Liver (tissue), 9 donors: ENCODE data around the gene ZNF790. TPM values are rescaled to one million over a fixed set of nuclear protein-coding genes. Genes with fewer than 3 reads are reported as not detected.
A peak's percentile ranks its signal among the peaks of the same experiment; 100 is the strongest.

Source experiments
- DNase-seq: peaks from one replicate; pipeline ENCODE4 v3.0.0-alpha.2; 2017; ENCODE audit warnings: low spot score
- H3K27ac ChIP-seq, 2 donors: one replicate each; pipeline ENCODE4 v1.7.0; 2013; ENCODE audit warnings: inconsistent platforms in 2 of 2, low read length in 2 of 2, control low read depth in 1 of 2, low read depth in 1 of 2, mild to moderate bottlenecking in 1 of 2
- H3K27me3 ChIP-seq, 4 donors: one replicate each; pipeline versions ENCODE4 v1.6.1 to v1.7.0; 2013; ENCODE audit warnings: low read length in 3 of 4, inconsistent platforms in 1 of 4, mild to moderate bottlenecking in 1 of 4, moderate library complexity in 1 of 4; ENCODE audit not compliant: control insufficient read depth in 4 of 4, insufficient read depth in 4 of 4
- H3K36me3 ChIP-seq, 4 donors: one replicate each; pipeline versions ENCODE4 v1.6.1 to v1.7.0; 2013; ENCODE audit warnings: low read length in 3 of 4, mild to moderate bottlenecking in 3 of 4, low read depth in 1 of 4, moderate library complexity in 1 of 4; ENCODE audit not compliant: control insufficient read depth in 4 of 4, insufficient read depth in 3 of 4
- H3K4me1 ChIP-seq, 4 donors: one replicate each; pipeline versions ENCODE4 v1.6.1 to v1.7.0; 2013; ENCODE audit warnings: low read length in 3 of 4, mild to moderate bottlenecking in 3 of 4, moderate library complexity in 1 of 4; ENCODE audit not compliant: control insufficient read depth in 4 of 4, insufficient read depth in 4 of 4
- H3K4me3 ChIP-seq, 3 donors: one replicate each; pipeline versions ENCODE4 v1.6.1 to v1.7.0; 2013; ENCODE audit warnings: low read length in 3 of 3, control low read depth in 1 of 3, low read depth in 1 of 3, mild to moderate bottlenecking in 1 of 3
- H3K9ac ChIP-seq, 2 donors: one replicate each; pipeline ENCODE4 v1.7.0; 2013; ENCODE audit warnings: low read length in 2 of 2, mild to moderate bottlenecking in 2 of 2, moderate library complexity in 2 of 2, control low read depth in 1 of 2, low read depth in 1 of 2
- H3K9me3 ChIP-seq, 4 donors: one replicate each; pipeline versions ENCODE4 v1.6.1 to v1.7.0; 2013; ENCODE audit warnings: low read length in 3 of 4; ENCODE audit not compliant: control insufficient read depth in 4 of 4
- EGR1 ChIP-seq, 2 donors: IDR thresholded peaks; 2 replicates each; pipeline ENCODE4 v1.6.1; 2016 to 2018; ENCODE audit warnings: antibody characterized with exemption in 2 of 2, low read depth in 2 of 2
- FOXA2 ChIP-seq: IDR thresholded peaks from 2 replicates; pipeline ENCODE4 v1.6.1; 2016; ENCODE audit warnings: antibody characterized with exemption
- GABPA ChIP-seq, 2 donors: IDR thresholded peaks in 1 of 2; conservative IDR thresholded peaks in 1 of 2; 2 replicates each; pipeline ENCODE4 v1.6.1; 2016; ENCODE audit warnings: antibody characterized with exemption in 2 of 2, mild to moderate bottlenecking in 1 of 2, moderate library complexity in 1 of 2
- HNF4A ChIP-seq, 2 donors: conservative IDR thresholded peaks; 2 replicates each; pipeline ENCODE4 v1.6.1; 2016; ENCODE audit warnings: antibody characterized with exemption in 2 of 2, mild to moderate bottlenecking in 2 of 2
- HNF4G ChIP-seq: IDR thresholded peaks from 2 replicates; pipeline ENCODE4 v1.6.1; 2016; ENCODE audit warnings: antibody characterized with exemption
- JUND ChIP-seq, 2 donors: IDR thresholded peaks; 2 replicates each; pipeline ENCODE4 v1.6.1; 2016; ENCODE audit warnings: antibody characterized with exemption in 2 of 2
- NR2F2 ChIP-seq: IDR thresholded peaks from 2 replicates; pipeline ENCODE4 v1.6.1; 2016; ENCODE audit warnings: antibody characterized with exemption
- RAD21 ChIP-seq, 2 donors: IDR thresholded peaks; 2 replicates each; pipeline ENCODE4 v1.6.1; 2016; ENCODE audit warnings: antibody characterized with exemption in 2 of 2, mild to moderate bottlenecking in 2 of 2
- RXRA ChIP-seq, 2 donors: IDR thresholded peaks; 2 replicates each; pipeline ENCODE4 v1.6.1; 2017 to 2018; ENCODE audit warnings: antibody characterized with exemption in 2 of 2, mild to moderate bottlenecking in 1 of 2
- SP1 ChIP-seq: IDR thresholded peaks from 2 replicates; pipeline ENCODE4 v1.6.1; 2018; ENCODE audit warnings: antibody characterized with exemption, mild to moderate bottlenecking
- TAF1 ChIP-seq: conservative IDR thresholded peaks from 2 replicates; pipeline ENCODE4 v1.6.1; 2016; ENCODE audit warnings: antibody characterized with exemption, mild to moderate bottlenecking
- YY1 ChIP-seq: IDR thresholded peaks from 2 replicates; pipeline ENCODE4 v1.6.1; 2016; ENCODE audit warnings: antibody characterized with exemption, mild to moderate bottlenecking
- WGBS: extraction: QIAGEN DNeasy Blood & Tissue Kit; methylation state at CpG from one replicate; pipeline ENCODE4 v1.1.7; 2013; 5-methylcytosine and 5-hydroxymethylcytosine counted together
- polyA plus RNA-seq, 2 donors: library from polyadenylated mRNA; stranded (reverse) in 1 of 2; unstranded in 1 of 2; fragments of 200-250 nt in 1 of 2; fragments of >200 nt in 1 of 2; fragmentation: Nextera tagmentation in 1 of 2; extraction: Ambion mirVana in 1 of 2; gene quantifications; one replicate each; pipeline versions ENCODE4 v1.2.1 to v1.2.3, GENCODE V29; 2013 to 2015
- total RNA-seq, 2 donors: library from RNA; depleted of rRNA; stranded (reverse); fragments of >200 nt; gene quantifications; one replicate each; pipeline ENCODE4 v1.2.3, GENCODE V29; 2014
- TF ChIP-seq, protein P1 (sequence below): IDR thresholded peaks from 2 replicates; pipeline ENCODE4 v1.6.1; 2016; ENCODE audit warnings: antibody characterized with exemption
- TF ChIP-seq, protein P2 (sequence below): IDR thresholded peaks from 2 replicates; pipeline ENCODE4 v1.6.1; 2016; ENCODE audit warnings: antibody characterized with exemption
- TF ChIP-seq, protein P3 (sequence below): fragments of 150-350 bp; IDR thresholded peaks from 2 replicates; pipeline ENCODE4 v1.5.1; 2017; ENCODE audit warnings: improper control_type of control experiment, low read depth, low read length; ENCODE audit not compliant: missing input control
- TF ChIP-seq, protein P4 (sequence below): IDR thresholded peaks from 2 replicates; pipeline ENCODE4 v1.6.1; 2016; ENCODE audit warnings: antibody characterized with exemption
- TF ChIP-seq, protein P5 (sequence below): IDR thresholded peaks from 2 replicates; pipeline ENCODE4 v1.6.1; 2016; ENCODE audit warnings: antibody characterized with exemption, mild to moderate bottlenecking
- donor health status: healthy.
- donor health status: healthy.
- donor health status: healthy.
- donor health status: healthy.
- donor health status: healthy.

The ZNF790 gene
- total and polyA plus RNA-seq, 4 donors, result 2.8 to 5.5 (median 4.2) TPM

DNA sequence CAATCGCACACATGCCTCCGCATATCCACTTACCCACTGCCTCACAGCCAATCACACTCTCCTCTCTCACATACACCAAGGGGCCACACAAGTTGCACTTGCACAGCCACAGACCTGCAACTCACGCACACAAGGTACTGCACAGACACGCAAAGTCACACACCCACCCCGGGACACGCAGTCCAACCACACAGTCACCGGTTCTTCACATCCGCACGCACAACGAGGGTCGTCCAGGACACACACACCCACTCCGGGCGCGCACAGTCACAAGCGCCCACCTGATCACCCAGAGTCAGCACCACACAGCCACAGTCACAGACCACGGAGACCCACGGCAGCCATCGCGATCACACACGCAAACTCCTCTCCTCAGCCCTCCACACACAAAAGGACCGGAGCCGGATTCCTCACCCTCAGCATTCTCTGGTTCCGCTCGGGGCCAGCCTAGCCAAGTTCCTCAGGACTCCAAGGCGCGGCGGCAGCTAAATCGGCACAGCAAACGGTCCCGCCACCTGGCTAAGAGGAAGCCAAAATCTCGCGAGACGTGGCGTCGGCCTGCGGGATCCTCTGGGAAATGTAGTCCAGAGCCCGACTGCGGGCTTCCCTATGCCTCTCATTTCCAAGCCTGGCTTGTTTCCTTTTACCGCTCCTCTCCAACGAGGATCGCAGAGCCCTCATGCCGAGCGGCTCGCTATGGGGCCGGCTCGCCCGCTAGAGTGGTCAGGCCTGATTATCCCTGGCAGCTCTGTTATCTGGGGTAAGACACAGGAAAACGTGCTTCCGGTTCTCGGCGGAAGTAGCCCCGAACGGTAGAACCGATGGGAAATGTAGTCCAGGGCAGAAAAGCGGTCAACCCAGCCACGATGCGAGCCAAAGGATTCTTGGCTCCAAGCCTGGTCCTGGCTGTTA, 65.6 kb downstream of the ZNF790 start, which contains the start of gene ZNF850:
ZNF850 (minus strand) TSS at position 497 of the 912 bp plus-strand sequence. CDS start 10,201 bp downstream, outside the sequence.
- Histone ChIP-seq H3K27me3 (no peaks in the 10 kb centered on the region), H3K9me3 (peaks cover 11 to 51% (median 26%) of the 10 kb centered on the region in 4 donors), H3K27ac (peak within 1 kb of the TSS; percentile 94 to 95), H3K4me3 (peak within 1 kb of the TSS; percentile 68 to 93 (median 91)), H3K9ac (peak within 1 kb of the TSS; percentile 78 to 81), H3K4me1 (peaks cover 0 to 21% (median 12%) of the 10 kb centered on the region in 4 donors), H3K36me3 (peaks cover 0 to 1% (median 0%) of the 10 kb centered on the region in 4 donors)
- under 1% methylated on average over 57 of the region's 57 CpGs for WGBS
- no peak for TF ChIP-seq NR2F2
- TF ChIP-seq, protein P1, sequence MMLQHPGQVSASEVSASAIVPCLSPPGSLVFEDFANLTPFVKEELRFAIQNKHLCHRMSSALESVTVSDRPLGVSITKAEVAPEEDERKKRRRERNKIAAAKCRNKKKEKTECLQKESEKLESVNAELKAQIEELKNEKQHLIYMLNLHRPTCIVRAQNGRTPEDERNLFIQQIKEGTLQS, result no peak
- TF ChIP-seq FOXA2, result no peak
- TF ChIP-seq, protein P2, sequence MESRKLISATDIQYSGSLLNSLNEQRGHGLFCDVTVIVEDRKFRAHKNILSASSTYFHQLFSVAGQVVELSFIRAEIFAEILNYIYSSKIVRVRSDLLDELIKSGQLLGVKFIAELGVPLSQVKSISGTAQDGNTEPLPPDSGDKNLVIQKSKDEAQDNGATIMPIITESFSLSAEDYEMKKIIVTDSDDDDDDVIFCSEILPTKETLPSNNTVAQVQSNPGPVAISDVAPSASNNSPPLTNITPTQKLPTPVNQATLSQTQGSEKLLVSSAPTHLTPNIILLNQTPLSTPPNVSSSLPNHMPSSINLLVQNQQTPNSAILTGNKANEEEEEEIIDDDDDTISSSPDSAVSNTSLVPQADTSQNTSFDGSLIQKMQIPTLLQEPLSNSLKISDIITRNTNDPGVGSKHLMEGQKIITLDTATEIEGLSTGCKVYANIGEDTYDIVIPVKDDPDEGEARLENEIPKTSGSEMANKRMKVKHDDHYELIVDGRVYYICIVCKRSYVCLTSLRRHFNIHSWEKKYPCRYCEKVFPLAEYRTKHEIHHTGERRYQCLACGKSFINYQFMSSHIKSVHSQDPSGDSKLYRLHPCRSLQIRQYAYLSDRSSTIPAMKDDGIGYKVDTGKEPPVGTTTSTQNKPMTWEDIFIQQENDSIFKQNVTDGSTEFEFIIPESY, result peak; percentile 100
- no peak for TF ChIP-seq JUND (IDR thresholded peaks at IDR 0.05)
- TF ChIP-seq TAF1, result no peak
- TF ChIP-seq GABPA (IDR thresholded peaks at IDR 0.05 in 1 of 2, conservative IDR thresholded peaks at IDR 0.05 in 1 of 2), result peak; percentile 95 to 98
- TF ChIP-seq, protein P3, sequence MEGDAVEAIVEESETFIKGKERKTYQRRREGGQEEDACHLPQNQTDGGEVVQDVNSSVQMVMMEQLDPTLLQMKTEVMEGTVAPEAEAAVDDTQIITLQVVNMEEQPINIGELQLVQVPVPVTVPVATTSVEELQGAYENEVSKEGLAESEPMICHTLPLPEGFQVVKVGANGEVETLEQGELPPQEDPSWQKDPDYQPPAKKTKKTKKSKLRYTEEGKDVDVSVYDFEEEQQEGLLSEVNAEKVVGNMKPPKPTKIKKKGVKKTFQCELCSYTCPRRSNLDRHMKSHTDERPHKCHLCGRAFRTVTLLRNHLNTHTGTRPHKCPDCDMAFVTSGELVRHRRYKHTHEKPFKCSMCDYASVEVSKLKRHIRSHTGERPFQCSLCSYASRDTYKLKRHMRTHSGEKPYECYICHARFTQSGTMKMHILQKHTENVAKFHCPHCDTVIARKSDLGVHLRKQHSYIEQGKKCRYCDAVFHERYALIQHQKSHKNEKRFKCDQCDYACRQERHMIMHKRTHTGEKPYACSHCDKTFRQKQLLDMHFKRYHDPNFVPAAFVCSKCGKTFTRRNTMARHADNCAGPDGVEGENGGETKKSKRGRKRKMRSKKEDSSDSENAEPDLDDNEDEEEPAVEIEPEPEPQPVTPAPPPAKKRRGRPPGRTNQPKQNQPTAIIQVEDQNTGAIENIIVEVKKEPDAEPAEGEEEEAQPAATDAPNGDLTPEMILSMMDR, result no peak
- peak; percentile 57 for TF ChIP-seq YY1
- peak in 1 of 2 donors; percentile 24 for TF ChIP-seq RAD21 (IDR thresholded peaks at IDR 0.05)
- peak in 1 of 2 donors; percentile 7 for TF ChIP-seq HNF4A (conservative IDR thresholded peaks at IDR 0.05)
- TF ChIP-seq, protein P4, sequence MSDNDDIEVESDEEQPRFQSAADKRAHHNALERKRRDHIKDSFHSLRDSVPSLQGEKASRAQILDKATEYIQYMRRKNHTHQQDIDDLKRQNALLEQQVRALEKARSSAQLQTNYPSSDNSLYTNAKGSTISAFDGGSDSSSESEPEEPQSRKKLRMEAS, result peak; percentile 88
- TF ChIP-seq, protein P5, sequence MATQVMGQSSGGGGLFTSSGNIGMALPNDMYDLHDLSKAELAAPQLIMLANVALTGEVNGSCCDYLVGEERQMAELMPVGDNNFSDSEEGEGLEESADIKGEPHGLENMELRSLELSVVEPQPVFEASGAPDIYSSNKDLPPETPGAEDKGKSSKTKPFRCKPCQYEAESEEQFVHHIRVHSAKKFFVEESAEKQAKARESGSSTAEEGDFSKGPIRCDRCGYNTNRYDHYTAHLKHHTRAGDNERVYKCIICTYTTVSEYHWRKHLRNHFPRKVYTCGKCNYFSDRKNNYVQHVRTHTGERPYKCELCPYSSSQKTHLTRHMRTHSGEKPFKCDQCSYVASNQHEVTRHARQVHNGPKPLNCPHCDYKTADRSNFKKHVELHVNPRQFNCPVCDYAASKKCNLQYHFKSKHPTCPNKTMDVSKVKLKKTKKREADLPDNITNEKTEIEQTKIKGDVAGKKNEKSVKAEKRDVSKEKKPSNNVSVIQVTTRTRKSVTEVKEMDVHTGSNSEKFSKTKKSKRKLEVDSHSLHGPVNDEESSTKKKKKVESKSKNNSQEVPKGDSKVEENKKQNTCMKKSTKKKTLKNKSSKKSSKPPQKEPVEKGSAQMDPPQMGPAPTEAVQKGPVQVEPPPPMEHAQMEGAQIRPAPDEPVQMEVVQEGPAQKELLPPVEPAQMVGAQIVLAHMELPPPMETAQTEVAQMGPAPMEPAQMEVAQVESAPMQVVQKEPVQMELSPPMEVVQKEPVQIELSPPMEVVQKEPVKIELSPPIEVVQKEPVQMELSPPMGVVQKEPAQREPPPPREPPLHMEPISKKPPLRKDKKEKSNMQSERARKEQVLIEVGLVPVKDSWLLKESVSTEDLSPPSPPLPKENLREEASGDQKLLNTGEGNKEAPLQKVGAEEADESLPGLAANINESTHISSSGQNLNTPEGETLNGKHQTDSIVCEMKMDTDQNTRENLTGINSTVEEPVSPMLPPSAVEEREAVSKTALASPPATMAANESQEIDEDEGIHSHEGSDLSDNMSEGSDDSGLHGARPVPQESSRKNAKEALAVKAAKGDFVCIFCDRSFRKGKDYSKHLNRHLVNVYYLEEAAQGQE, result no peak
- TF ChIP-seq EGR1 (IDR thresholded peaks at IDR 0.05; ENCODE audit: low read depth in 2 of 2), result no peak
- no peak for TF ChIP-seq RXRA (IDR thresholded peaks at IDR 0.05)
- no peak for TF ChIP-seq SP1
- TF ChIP-seq HNF4G, result no peak
- DNase-seq, result peak; percentile 93
